Osteocyte (in vitro differentiated cells): Measurements from ENCODE around the gene RAB35. TPM values are rescaled to one million over a fixed set of nuclear protein-coding genes. Genes with fewer than 3 reads are reported as not detected.

ENCODE experiments used
- DNase-seq: peaks from one replicate; pipeline ENCODE4 v3.0.0; 2021; ENCODE audit warnings: mixed read lengths; ENCODE audit not compliant: unreplicated experiment; ENCODE audit errors: extremely low spot score
- H3K27ac Mint-ChIP-seq: one replicate; pipeline ENCODE4 v1.8.0; 2021; ENCODE audit warnings: mild to moderate bottlenecking, mixed read lengths; ENCODE audit not compliant: unreplicated experiment
- H3K27me3 Mint-ChIP-seq: one replicate; pipeline ENCODE4 v1.8.0; 2021; ENCODE audit warnings: mixed read lengths; ENCODE audit not compliant: unreplicated experiment
- H3K36me3 Mint-ChIP-seq: one replicate; pipeline ENCODE4 v1.8.0; 2021; ENCODE audit warnings: mixed read lengths; ENCODE audit not compliant: unreplicated experiment
- H3K4me1 Mint-ChIP-seq: one replicate; pipeline ENCODE4 v1.8.0; 2021; ENCODE audit warnings: mixed read lengths; ENCODE audit not compliant: unreplicated experiment
- H3K4me3 Mint-ChIP-seq: one replicate; pipeline ENCODE4 v1.8.0; 2021; ENCODE audit warnings: mild to moderate bottlenecking, moderate library complexity, mixed read lengths; ENCODE audit not compliant: unreplicated experiment
- H3K9me3 Mint-ChIP-seq: one replicate; pipeline ENCODE4 v1.8.0; 2021; ENCODE audit warnings: mixed read lengths; ENCODE audit not compliant: unreplicated experiment
- total RNA-seq: library from RNA; stranded (reverse); gene quantifications from 2 replicates; pipeline ENCODE4 v1.2.1, GENCODE V29; 2021
- TF ChIP-seq, protein P1 (sequence below): fragments of 200-600 bp; sonication (generic); IDR thresholded peaks from 2 replicates; pipeline ENCODE4 v1.5.0; 2021; ENCODE audit warnings: antibody characterized with exemption, mild to moderate bottlenecking, moderate library complexity

Gene RAB35
- total RNA-seq, 1 donor from 2014 or later: 47.1 TPM

DNA sequence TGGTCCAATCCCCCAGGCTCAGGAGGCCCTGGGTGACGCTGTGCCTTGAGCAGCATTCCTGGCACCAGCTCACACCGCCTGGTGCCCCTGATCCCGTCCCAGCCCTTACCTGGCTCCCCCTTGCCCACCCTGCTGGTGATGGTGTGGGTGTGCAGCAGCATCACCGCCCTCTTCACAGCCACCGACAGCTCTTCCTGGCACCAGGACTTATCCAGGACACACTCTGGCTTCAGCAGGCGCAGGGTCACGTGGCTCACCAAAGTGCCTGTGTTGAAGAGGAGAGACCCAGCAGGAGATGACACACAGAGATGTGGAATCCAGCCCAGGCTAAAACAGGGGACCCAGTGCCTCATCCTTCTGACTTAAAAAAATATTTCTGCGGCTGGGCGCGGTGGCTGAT, 41.8 kb upstream of the RAB35 start:
- TF ChIP-seq, protein P1, sequence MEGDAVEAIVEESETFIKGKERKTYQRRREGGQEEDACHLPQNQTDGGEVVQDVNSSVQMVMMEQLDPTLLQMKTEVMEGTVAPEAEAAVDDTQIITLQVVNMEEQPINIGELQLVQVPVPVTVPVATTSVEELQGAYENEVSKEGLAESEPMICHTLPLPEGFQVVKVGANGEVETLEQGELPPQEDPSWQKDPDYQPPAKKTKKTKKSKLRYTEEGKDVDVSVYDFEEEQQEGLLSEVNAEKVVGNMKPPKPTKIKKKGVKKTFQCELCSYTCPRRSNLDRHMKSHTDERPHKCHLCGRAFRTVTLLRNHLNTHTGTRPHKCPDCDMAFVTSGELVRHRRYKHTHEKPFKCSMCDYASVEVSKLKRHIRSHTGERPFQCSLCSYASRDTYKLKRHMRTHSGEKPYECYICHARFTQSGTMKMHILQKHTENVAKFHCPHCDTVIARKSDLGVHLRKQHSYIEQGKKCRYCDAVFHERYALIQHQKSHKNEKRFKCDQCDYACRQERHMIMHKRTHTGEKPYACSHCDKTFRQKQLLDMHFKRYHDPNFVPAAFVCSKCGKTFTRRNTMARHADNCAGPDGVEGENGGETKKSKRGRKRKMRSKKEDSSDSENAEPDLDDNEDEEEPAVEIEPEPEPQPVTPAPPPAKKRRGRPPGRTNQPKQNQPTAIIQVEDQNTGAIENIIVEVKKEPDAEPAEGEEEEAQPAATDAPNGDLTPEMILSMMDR: no peak
- no peaks in the 10 kb centered on the region for H3K27me3 Mint-ChIP-seq
- H3K9me3 Mint-ChIP-seq: no peaks in the 10 kb centered on the region
- no peaks in the 10 kb centered on the region for H3K4me1 Mint-ChIP-seq
- no peak overlapping the region for H3K27ac Mint-ChIP-seq
- H3K36me3 Mint-ChIP-seq: peaks cover 61% of the 10 kb centered on the region
- H3K4me3 Mint-ChIP-seq: no peak overlapping the region
- DNase-seq: no peak

DNA sequence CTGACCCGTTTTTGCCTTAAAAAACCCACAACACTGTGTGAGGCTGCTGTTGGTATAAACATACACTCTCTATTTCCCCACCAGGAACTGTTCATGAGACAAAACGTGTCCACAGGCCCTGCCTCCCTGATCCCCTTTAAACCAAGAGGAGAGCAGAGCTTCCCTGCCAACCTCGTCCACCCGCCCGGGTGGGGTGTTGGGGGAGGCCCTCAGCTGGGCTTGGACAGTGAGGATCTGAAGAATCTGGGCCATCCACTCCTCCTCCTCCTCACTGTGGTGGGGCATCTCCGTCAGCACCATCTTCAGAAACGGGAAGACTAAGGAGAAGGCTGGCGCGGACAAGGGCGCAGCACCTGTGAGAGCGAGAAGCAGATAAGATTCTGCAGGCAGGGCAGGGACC, 41.1 kb upstream of the RAB35 start:
- TF ChIP-seq, protein P1: no peak
- no peaks in the 10 kb centered on the region for H3K4me1 Mint-ChIP-seq
- no peak for DNase-seq
- no peaks in the 10 kb centered on the region for H3K27me3 Mint-ChIP-seq
- H3K4me3 Mint-ChIP-seq: no peak overlapping the region
- no peaks in the 10 kb centered on the region for H3K9me3 Mint-ChIP-seq
- peaks cover 63% of the 10 kb centered on the region for H3K36me3 Mint-ChIP-seq
- H3K27ac Mint-ChIP-seq: no peak overlapping the region

DNA sequence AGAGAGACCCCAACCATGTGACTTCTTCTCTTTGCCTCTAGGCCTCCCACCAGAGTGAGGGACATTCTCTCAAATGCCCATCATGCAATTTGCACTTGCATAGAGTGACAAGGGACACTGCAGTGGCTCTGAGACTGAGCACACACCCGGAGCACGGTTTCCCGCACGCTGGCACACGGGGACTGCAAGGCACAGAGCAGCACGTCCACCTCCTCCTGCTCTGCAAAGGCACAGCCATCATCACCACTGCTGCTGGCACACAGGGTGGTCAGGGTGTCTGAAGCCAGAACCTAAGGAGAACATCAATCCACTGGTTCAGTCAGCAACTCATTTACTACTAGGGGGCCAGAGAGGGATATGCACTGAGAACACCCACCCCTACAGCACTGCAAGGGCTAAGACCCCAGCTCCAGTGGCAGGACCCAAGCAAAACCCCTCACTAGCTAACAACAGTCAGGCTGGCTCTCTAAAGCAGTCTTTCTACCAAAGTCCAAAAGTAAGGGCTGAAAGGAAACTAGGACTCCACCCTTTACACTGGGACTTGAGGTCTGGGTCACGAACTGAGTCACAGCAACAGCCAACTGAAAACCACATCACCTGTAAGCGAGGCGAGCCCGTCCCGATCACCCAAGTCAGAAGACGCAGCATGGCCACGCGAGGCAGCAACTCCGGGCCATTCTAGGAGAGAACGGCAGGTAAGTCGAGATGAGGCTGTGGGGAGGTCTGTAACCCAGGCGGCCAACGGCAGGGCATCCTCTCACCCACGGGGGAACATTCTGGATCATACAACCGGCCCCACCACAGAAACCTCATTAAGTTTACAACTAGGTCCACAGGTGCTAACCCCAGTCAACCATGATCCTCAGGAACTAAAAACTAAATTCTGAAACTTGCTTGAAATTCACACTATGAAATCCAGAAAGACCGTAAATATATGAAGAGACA, 40.0 kb upstream of the RAB35 start:
- Mint-ChIP-seq H3K4me3 (no peak overlapping the region), H3K36me3 (peaks cover 57% of the 10 kb centered on the region), H3K27me3 (no peaks in the 10 kb centered on the region), H3K27ac (no peak overlapping the region), H3K4me1 (no peaks in the 10 kb centered on the region), H3K9me3 (no peaks in the 10 kb centered on the region)
- TF ChIP-seq, protein P1: no peak
- DNase-seq: no peak

DNA sequence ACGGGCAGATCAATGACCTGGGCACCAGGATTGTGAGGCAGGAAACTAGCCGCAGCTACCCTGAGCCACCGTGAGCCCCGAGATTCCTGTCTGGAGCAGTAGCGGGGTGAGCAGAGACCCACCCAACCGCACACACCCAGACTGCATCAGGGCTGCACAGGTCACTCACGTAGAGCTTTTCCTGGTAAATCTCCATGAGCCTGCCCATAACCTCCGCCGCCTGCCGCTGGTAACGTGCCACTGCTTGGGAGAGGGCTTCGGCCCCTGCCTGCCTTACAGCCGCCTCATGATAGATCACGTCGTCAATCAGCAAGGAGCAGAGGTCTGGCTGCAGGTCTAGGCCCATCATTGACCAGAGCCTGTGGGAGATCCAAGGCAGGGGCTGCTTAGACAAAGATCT, 38.5 kb upstream of the RAB35 start:
- Mint-ChIP-seq H3K36me3 (peaks cover 44% of the 10 kb centered on the region), H3K27me3 (no peaks in the 10 kb centered on the region), H3K27ac (no peak overlapping the region), H3K4me3 (no peak overlapping the region), H3K4me1 (no peaks in the 10 kb centered on the region), H3K9me3 (no peaks in the 10 kb centered on the region)
- DNase-seq: no peak
- TF ChIP-seq, protein P1: no peak

DNA sequence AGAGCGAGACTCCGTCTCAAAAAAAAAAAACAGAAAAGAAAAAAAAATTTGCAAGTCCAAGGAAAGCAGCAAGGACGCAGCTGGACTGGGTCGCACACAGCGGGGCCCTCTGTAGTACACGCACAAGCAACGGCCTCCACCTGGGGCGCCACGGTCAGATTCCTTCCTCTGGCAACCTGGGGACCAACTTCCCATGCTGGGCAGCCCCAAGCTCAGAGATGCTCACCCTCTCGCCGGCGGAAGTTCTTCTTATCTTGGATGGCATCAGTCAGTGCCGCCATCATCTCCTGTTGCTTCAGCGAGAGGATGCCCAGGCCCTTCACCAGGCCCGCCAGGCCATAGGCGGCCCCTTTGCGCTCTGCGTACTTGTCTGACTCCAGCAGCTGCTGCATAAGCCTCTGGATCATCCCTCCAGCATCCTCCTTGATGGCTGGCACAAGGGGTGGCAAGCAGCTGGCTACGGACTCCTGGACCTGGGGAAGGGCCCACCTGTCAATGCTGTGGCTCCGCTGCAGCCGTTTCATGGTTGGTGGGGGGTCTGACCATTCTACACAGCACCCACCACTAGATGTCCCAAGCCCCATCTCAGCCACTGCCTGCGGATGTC, 34.5 kb upstream of the RAB35 start:
- Mint-ChIP-seq H3K4me3 (no peak overlapping the region), H3K27me3 (no peaks in the 10 kb centered on the region), H3K27ac (no peak overlapping the region), H3K9me3 (no peaks in the 10 kb centered on the region), H3K36me3 (peaks cover 38% of the 10 kb centered on the region), H3K4me1 (no peaks in the 10 kb centered on the region)
- TF ChIP-seq, protein P1: no peak
- no peak for DNase-seq
